HL-60/S4 treated with phorbol 12-myristate 13-acetate at 8.2 ng/mL for 4 days and 3 days (cell line): ENCODE data around the gene RAB6A.
"Not testable (repeated sequence)": the region's sequence is repeated elsewhere in the genome, so short reads cannot be mapped to it uniquely, and the experiment has no call there.

Experiments used
- in situ Hi-C: fragments of 300-500 bp; cut with MboI; formaldehyde crosslinking; loops from 2 replicates; pipeline ENCODE4 v1.15.0; 2022; ENCODE audit warnings: low sequenced_read_pairs

RAB6A gene

DNA sequence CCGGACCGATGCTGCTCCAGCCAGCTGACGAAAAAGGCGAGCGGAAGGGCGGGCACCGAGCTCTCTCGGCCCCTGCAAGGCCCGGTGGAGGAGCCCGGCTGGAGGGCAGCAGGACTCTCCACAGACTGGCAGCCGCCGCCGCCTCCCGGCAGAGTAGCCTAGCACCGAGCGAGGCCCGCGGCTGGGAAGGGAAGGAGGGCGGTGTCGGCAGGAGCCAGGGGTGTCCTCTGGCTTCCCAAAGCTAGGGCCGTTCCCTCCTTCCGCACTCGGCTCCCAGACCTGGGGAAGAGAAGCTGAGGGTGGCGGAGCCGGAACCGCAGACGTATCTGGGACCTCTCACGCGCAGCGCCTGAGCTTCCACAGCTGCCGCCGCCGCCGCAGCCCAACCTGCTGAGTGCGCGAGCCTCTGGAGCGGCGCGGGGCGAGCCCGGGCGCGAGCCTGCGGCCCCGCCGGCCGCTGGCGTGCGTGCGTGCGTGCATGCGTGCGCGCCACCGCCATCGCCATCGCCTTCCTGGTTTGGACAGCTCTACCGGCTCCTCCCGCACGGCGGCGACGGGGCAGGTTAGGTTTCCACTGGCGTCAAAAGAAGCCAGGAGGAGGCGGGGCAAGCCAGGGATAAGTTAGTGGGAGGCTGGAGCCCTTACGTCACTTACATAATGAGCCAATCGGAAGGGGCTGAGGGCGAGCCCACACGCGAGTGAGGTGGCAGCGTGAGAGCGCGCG lies at the start of gene RAB6A:
Gene RAB6A (minus strand): TSS at position 396 of the 724 bp plus-strand sequence. CDS start 439 bp downstream, outside the sequence.
- in situ Hi-C loops, result no loop called here

DNA sequence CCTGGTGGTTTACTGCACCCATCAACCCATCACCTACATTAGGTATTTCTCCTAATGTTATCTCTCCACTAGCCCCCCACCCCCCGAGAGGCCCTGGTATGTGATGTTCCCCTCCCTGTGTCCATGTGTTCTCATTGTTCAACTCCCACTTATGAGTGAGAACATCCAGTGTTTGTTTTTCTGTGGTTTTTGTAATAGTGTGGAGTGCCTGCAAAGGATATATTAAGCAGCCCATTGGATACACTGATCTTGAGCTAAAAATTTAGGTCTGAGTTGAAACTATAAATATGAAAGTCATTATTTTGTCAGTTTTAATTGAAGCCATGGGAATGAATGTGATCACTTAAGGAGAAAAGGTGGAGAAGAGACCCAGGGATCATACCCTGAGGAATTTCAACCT lies 49.8 kb upstream of the RAB6A start:
- in situ Hi-C loops, result no loop called here

DNA sequence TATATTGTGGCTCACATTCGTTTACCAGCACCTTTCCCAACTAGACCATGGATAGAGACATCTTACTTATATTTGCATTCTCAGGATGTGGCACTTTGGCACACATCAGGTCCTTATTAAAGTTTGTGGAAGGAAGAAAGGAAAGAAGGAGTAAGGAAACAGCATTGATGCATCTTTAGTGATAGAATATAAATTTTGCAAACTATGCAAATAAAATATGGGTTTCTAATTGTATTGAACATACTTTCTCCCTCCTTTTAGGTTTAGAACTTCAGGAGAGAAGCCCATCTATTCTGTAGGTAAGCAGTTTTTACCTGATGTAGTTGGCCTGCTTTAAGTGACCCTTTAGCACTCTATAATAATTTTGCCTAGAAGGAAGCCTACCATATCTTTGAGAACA lies 47.2 kb upstream of the RAB6A start:
- in situ Hi-C loops, result no loop called here

DNA sequence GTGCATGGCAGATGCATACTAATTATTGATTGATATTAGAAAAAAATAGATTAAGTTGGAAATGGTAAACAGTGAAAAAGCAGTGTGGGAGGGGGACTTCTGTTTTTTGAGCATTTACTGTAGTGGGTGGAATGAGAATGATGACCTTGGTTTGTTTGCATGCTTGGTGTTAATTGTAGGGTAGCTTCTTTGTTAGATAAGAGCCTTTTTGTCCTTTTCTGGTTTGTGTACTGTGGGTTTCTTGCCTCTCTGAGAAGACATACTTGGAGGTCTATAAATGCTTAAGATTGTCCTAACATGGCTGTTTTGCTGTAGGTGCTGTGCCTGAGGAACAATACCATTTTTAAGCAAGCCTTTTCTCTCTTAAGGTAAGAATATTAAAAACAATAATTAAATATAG lies 43.8 kb upstream of the RAB6A start:
- in situ Hi-C loops, result no loop called here

DNA sequence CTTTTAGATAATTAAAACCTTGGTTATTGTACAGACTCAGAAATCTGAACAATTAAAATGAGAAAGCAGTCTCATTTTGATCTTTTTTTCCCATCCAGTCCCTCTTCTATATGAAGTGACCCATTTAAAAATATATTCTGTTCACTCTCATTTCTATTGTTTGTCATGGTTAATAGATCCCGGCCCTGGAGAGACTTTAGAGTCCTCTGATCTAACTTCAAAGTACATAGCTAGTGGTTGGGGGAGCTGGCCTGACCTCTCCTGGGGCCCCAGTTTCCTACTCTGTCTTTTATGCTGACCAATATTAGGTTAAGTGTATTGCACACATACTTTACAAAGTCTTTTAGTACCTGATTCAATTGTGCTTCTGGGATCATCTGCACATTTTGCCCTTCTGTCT lies 40.3 kb upstream of the RAB6A start:
- in situ Hi-C loops, result no loop called here

DNA sequence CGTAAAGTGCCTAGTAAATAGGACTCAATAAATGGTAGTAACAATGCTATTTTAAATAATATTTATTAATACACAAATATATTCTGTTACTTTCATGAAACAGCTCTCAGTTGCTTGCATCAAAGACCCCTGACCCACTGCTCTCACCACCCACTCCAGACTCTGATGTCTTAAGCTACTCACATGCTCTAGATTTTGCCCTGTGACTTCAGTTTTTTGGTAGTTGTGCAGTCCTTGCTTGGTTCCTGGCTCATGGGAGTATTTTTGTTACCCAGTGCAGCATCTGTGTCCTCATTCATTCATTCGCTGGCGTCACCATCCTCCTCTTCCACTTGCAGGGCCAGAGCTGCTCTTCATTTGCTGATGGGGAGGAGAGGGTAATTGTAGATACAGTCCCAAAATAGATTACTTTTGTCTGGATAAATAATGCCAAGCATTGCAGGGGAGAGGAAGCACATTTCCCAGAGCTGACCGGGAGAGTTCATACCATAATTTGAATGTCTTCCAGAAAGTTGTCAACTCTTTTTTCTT lies 39.5 kb upstream of the RAB6A start:
- in situ Hi-C loops, result no loop called here

DNA sequence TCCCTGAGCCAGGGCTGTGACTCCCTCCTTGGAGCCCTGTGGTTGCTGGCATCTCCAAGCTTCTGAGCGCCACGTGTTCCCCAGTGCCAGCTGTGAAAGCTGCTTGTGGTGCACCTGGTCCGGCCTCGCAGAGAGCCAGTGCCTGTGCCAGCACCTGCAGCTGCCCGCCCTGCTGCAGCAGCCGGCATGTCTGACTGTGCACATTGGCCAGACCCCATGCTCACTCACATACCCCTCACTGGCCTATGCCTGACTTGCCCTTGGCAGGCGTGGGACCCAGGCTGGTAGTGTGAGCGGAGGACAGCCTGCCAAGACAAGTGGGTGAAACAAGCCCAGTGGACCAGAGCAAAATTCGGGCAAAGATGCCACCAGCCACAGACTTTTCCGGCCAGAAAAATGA lies 36.6 kb upstream of the RAB6A start:
- in situ Hi-C loops, result no loop called here

DNA sequence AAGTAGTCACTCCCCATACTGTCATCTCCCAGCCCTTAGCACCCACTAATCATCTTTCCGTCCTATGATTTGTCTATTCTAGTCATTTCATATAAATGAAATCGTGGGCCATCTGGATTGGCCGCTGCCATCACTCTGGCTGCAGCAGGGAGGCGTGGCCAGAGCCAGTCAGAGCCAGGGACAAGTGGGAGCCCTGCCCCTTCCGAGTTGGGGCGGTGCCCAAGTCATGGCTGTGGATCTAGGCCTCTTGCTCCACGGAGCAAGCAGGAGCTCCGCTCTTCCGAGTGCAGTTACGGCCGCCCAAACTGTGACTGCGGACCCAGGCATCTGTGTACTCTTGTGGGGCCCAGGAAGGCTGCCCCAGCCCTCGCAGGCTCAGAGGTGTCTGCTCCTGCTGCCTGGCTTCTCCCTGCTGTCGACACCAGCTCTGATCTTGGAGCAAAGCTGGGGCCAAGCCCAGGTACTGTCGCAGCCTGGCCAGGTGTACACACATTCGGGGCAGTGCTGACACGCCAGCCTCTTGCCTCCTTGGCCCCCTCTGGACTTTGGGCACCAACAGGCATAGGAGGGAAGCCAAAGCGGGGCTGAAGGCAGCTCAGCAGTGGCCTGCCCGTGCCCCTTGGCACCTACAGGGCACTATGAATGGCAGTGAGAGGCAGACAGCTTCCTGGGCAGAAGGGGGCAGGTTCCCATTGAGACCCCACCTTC lies 35.2 kb upstream of the RAB6A start:
- in situ Hi-C loops, result no loop called here

DNA sequence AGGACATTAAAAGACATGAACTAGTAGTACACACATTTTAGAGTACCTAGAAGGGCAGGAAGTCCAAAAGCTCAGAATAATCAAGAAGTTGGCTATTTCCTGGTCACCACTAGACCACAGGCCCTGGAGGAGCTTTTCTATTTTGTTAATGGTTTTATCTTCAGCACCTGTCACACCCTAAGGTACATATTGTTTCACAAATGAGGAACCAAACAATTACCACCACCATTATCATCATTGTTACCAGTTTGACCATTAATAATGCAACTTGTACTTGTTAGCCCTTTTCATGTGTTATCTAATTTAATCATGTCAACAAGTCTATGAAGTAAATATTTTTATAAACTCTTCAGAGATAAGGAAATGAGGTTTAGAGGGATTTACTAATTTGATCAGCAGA lies 31.7 kb upstream of the RAB6A start:
- in situ Hi-C loops, result no loop called here

DNA sequence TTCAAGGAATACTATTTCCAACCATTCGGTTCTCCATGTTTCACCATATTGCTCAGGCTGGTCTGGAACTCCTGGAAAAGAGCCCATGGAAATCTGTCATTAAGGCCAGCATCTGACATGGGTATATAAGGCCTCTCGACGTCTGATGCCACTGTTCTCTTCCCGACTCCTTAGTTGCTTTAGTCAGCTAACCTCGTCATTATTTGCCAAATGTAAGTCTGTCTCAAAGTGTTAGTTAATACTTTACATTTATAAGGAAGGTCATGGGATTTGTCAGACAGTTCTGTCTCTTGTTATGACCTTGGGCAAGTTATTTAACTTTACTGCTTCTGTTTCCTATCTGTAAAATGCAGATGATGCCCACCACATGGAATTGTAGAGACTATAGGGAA lies 28.4 kb upstream of the RAB6A start:
- in situ Hi-C loops, result no loop called here

DNA sequence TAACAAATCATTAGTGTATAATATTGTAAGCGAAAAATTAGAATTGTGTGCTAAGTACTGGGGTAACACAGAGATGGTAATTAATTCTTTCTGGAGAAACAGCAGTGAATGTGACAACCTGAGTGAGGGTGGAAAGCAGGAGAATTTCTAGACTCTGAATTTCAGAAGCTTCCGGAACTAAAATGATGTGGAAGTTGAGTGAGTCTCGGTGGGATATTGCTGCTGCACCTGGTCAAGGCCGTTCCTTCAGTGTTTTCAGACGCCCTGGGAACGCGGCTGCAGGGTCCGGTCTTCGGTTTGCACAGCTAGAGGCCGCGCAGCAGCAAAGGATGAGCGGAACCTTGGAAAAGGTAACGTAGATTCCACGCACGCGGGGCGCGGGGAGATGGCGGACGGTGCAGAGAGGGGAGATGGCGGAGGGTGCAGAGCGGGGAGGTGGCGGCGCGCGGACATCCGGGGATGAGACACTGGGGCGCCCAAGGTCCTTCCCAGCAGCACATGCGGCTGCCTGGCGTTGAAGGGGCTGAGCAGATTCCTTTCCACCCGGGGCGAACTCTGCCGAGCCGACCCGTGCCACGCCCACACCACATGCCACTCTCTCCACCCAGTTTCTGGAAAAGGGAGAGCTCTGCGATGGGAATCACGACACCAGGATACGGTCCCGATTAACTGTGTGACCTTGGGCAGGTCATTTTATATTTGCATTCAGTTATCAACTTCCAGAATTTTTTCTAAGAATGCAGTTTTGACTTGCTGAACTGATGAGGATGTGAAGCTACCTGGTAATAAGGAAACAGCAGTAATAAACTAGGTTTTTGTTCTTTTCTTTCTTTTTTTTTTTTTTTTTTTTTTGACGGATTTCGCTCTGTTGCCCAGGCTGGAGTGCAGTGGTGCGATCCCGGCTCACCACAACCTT lies 27.0 kb upstream of the RAB6A start, which contains the start of gene MRPL48:
Gene MRPL48 (plus strand): TSS at position 232 of the 916 bp plus-strand sequence. CDS start 98 bp downstream, at position 330.
- in situ Hi-C loops, result no loop called here

DNA sequence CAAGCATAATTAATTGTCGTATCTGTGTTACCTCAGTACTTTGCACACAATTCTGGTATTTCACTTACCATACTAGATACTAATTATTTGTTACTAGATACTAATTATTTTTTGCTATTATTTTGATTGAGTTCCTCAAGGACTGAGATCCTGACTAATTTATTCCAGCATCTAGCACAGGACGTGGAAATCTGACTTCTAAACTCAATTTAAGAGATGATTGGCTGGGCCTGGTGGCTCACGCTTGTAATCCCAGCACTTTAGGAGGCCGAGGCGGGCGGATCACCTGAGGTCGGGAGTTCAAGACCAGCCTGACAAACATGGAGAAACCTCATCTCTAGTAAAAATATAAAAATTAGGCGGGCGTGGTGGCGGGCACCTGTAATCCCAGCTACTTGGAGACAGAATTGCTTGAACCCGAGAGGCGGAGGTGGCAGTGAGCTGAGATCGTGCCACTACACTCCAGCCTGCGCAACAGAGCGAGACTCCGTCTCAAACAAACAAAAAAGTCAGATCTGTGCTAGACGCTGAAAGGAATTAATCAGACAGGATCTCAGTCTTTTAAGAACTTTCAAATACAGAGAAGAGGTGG lies 26.3 kb upstream of the RAB6A start:
- in situ Hi-C loops, result no loop called here

DNA sequence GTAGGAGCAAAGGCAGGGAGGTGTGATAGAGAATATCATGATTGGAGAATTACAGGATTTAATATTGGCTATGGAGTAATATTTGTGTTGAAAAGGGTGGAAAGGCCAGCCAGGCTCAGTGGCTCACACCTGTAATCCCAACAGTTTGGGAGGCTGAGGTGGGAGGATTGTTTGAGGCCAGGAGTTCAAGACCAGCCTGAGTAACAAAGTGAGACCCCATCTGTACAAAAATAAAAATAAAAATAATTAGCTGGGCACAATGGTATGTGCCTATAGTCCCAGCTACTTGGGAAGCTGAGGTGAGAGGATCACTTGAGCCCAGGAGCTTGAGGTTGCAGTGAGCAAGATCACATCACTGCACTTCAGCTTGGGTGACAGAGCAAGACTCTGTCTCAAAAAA lies 24.6 kb upstream of the RAB6A start:
- in situ Hi-C loops, result not testable (repeated sequence)

DNA sequence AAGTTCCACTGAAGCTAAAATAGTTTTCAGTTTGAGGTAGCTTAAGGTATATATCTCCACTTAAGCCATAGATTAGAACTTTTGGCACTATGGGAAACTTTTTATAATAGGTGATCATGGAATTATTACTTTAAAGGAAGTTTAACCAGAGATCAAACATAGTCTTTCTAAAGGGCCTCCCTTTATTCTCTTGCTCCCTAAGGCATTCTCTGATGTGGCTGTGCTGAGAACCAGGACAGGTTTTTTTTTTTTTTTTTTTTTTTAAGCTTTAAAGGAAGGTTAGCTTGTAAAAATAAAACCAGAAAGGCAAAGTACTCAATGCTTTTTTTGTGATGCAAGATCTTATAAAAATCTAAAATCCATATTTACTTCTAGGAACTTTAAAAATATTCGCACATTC lies 23.9 kb upstream of the RAB6A start:
- in situ Hi-C loops, result no loop called here

DNA sequence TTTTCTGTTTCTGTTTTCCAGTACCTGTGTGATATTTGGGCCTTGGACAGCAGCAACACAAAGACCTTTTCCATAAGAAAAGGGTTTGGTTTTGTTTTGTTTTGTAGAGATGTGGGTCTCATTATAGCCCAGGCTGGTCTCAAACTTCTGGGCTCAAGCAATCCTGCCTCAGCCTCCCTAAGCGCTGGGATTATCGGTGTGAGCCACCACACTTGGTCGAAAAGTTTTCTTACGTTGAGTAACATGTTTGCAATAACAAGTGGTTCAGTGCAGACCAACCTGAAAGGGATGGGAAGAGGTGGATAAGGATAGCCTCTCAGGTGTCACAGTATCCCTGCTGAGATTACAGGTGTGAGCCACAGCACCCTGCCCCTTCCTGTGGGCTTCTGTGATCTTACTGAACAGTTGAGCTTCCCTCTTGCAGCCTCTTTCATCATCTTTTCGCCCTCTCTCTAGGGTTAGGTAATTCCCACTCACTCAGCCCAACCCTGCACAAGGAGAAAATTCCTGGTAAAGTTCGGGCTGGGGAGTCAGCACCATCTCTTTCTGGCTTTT lies 23.3 kb upstream of the RAB6A start:
- in situ Hi-C loops, result no loop called here

DNA sequence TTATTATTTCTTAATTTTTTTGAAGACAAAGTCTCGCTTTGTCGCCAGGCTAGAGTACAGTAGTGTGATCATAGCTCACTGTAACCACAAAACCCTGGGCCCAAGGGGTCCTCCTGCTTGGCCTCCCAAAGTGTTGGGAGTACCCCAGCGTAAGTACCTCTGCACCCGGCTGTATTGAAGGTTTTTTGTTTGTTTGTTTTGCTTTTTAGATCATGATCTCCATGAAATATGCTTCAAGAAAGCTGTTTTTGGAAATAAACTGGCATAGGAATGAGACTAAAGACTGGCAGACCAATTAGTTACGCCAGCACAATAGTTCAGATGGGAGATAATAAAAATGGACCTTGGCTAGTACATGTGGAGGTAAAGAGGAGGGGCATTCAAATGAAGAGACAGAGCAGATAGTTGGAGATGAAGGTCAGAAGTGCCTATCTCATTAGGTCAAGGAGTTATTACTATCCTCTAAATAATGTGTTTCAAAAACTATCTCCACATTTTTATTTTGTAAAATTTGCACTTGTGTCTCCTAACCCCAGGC lies 22.7 kb upstream of the RAB6A start:
- in situ Hi-C loops, result no loop called here

DNA sequence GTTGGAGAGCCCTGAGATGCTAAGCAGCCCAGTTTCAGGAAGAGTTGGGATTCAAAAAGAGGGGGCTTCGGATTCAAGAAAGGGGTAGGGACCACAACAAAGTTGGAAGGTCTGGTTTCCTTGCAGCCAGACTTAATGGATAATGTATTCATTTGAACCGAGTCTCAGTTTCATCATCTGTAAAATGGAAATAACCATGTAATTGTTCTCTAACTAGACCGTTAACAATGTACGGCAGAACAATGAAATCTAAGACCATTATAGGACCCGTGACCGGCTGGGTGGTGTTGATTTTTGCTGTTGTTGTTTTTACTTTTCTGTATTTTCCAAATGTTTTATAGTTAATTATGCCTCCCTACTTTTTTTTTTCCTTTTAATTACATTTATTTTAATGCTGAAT lies 20.4 kb upstream of the RAB6A start:
- in situ Hi-C loops, result no loop called here

DNA sequence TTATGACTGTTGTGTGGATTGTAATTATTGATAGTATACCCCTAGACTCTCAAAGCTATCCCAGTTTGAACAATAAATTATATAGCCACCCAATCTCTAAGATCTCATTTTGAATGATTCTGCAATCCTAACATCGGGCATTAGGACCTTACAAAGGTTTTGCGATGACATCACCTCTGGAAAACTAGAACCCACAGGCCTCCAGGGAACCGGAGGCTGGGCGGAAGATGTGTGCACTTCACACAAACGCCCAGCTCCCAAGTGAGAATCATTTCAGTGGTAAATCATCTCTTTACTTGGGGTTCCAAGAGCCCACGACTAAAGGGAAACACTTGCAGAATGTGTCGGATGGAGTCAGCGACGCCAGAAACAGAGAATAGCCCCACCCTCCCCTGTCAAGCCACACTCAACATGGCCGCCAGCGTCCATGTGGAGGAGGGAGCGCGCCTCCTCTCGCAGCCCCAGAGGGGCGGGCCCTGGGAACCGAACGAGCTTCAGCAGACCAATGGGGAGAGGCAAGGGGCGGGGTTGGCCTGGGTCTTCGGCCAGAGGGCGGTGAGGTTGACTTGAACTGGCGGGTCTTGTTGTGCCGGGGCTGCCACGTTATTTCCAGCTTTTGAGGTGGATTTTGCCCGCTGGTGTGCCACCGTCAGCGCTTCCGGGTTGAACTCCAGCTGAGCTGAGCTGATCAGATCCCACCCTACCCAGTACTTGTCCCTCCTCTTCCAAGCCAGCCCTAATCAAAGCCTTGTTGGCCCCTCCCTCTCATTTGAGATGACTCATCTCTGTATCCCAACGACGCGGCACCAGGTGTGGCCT lies 18.4 kb upstream of the RAB6A start:
- in situ Hi-C loops, result no loop called here

DNA sequence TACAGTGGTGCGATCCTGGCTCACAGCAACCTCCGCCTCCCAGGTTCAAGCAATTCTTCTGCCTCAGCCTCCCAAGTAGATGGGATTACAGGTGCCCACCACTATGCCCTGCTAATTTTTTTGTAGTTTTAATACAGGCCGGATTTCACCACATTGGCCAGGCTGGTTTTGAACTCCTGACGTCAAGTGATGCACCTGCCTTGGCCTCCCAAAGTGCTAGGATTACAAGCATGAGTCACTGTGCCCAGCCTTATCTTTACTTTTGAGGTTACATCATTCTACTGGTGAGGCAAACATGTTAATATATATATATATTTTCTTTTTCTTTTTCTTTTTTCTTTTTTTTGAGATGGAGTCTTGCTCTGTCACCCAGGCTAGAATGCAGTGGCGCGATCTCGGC lies 9.9 kb upstream of the RAB6A start:
- in situ Hi-C loops, result not testable (repeated sequence)
